HG03039 (cell line): ENCODE results near the gene HNRNPU.
A peak's percentile ranks its signal among the peaks of the same experiment; 100 is the strongest.

ENCODE experiments used
- ATAC-seq: cut with Tn5 transposase; IDR thresholded peaks from one replicate; pipeline ENCODE4 v1.9.1; 2021; ENCODE audit warnings: mild to moderate bottlenecking, moderate library complexity; ENCODE audit not compliant: unreplicated experiment

Gene HNRNPU

DNA sequence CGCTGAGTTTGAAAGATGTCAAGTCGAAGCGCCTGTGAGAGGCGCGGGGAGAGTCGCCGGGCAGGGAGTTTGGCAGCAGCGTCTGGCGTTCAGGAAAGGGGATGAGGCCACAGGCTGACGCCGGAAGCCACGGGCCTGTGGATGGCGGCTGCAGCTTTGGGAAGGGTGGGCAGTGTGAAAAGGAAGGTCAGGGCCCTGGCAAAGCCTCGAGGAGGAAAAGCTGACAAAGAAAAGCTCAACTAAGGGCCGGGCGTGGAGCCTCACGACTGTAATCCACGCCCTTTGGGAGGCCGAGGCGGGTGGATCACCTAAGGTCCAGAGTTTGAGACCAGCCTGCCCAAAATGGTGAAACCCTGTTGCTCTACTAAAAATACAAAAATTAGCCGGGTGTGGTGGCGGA is 54.1 kb downstream of the HNRNPU start:
- no peak for ATAC-seq

DNA sequence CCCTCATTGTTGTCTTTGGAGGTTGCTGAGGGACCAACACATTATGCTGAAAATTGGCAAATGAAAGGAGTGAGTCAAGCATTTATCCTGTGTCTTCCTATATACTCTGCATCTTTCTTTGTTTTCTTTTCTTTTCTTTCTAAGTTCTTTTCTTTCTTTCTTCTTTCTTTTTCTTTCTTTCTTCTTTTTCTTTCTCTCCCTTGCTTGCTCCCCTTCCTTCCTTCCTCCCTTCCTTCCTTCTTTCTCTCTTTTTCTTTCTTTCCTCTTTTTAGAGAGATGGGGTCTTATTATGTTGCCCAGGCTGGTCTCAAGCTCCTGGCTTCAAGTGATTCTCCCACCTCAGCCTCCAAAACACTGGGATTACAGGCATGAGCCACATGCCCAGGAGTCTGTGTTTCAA is 57.2 kb downstream of the HNRNPU start:
- no peak for ATAC-seq

DNA sequence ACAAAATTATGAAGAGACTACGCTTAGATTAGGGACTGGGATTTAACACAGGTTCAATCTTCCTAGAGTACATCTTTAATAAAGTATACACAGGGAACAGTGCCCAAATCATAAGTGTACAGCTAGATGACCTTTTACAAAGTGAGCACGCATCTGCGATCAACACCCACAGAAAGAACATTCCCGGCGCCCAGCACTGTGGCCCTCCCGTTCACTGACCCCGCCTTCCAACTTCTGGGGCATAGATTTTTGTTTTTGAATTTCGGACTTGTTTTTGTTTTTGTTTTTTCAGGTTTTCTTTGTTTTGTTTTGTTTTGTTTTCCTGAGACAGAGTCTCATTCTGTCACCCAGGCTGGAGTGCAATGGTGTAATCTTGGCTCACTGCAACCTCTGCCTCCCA is 59.5 kb downstream of the HNRNPU start:
- ATAC-seq = no peak

GRCh38 chr1:244802556-244803239 is 61.6 kb downstream of the HNRNPU start:
- ATAC-seq = no peak

DNA sequence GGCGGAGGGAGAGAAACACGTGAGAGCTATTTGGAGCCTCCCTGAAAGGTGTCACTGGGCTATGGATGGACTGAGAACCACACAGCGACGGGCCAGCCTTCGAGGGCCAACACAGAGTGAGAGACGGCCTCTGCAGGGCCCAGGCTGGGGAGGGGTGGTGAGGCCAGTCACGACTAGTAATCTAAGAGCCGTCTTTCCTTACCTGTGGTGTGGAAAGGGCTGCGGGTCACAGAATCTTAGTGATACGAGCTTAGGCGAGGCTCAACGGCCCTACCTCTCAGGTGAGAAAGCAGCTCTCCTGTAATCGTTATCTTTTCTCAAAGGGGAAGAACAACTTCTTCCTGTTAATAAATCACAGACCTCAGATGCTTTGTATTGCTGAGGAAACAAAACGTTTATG is 62.3 kb downstream of the HNRNPU start:
- no peak for ATAC-seq

DNA sequence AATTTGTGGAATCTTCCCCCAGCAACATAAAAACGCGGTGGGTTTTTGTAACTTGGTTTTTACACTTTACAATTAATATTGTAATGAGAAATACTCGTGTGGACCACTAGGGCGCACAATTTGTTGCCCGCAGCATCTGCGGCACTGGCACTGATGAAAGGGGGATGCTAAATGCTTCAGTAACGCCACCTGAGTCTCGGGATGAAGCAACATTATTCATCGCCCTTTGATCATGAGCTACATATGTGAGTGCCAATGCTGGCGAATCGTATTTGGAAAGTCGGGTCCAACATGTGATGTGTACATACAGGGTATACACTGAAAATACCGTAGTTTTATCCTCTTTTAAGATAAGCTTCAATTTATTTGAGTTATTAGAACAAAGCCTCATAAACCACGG is 63.1 kb downstream of the HNRNPU start:
- ATAC-seq = peak; percentile 71

- no peak for ATAC-seq
These were observed 63.5 kb downstream of the HNRNPU start for GRCh38 chr1:244800821-244801220.
